Endothelial cell of umbilical vein (primary cell): Measurements from ENCODE around the gene LIPE. TPM values are rescaled to one million over a fixed set of nuclear protein-coding genes. Genes with fewer than 3 reads are reported as not detected.

Experiments
- BruUV-seq: library from RNA; stranded (reverse); fragments of 400-500 nt; replicated peaks from 2 replicates; lab custom pipeline; 2021; lab: Mats Ljungman, UMichigan
- CTCF ChIA-PET: fragments of 300-600, 350-600 bp; sonication (Branson Sonifier 250); formaldehyde crosslinking; loops from one replicate; lab custom pipeline; 2021; ENCODE audit warnings: antibody characterized with exemption, inconsistent platforms; lab: Charles Lee
- POLR2A ChIA-PET: fragments of 300-600, 350-600 bp; sonication (Branson Sonifier 250); formaldehyde crosslinking; loops from one replicate; lab custom pipeline; 2021; ENCODE audit warnings: antibody characterized with exemption, inconsistent platforms; lab: Charles Lee
- DNase-seq: peaks from one replicate; pipeline ENCODE4 v3.0.0-alpha.2; 2011; ENCODE audit warnings: low read depth, low spot score
- FAIRE-seq: peaks from 2 replicates; lab custom pipeline; 2011; peaks lifted over from hg19 to GRCh38; lab: Jason Lieb, UNC
- H2AFZ ChIP-seq: 2 replicates; pipeline ENCODE4 v1.6.0; 2012; ENCODE audit warnings: low read depth, low read length, control low read depth, inconsistent platforms
- H3K27ac ChIP-seq: 2 replicates; pipeline ENCODE4 v1.5.1; 2011; ENCODE audit warnings: low read depth, mild to moderate bottlenecking, control low read depth, low read length, moderate library complexity; ENCODE audit not compliant: insufficient read depth
- H3K27me3 ChIP-seq, 2 experiments: 2 replicates each; pipeline versions ENCODE4 v1.6.0 to v1.6.1; 2011; ENCODE audit warnings: low read length in 2 of 2, mixed read lengths in 1 of 2; ENCODE audit not compliant: control insufficient read depth in 2 of 2, insufficient read depth in 2 of 2
- H3K36me3 ChIP-seq, 2 experiments: 2 replicates in 1 of 2; 3 replicates in 1 of 2; pipeline ENCODE4 v1.5.1; 2011; ENCODE audit warnings: low read length in 2 of 2, mild to moderate bottlenecking in 1 of 2, moderate library complexity in 1 of 2; ENCODE audit not compliant: control insufficient read depth in 2 of 2, insufficient read depth in 2 of 2; ENCODE audit errors: extremely low read depth in 1 of 2
- H3K4me1 ChIP-seq: 3 replicates; pipeline ENCODE4 v1.5.1; 2011; ENCODE audit warnings: mild to moderate bottlenecking, low read length; ENCODE audit not compliant: control insufficient read depth, insufficient read depth; ENCODE audit errors: extremely low read depth
- H3K4me2 ChIP-seq: 2 replicates; pipeline ENCODE4 v1.6.1; 2011; ENCODE audit warnings: low read length, control low read depth, mixed read lengths; ENCODE audit not compliant: insufficient read depth
- H3K4me3 ChIP-seq, 3 experiments: fragments of 200-600 bp in 1 of 3; sonication (generic), shearing (Covaris generic) in 1 of 3; replicated peaks in 1 of 3; 2 replicates each; pipeline ENCODE4 v1.5.1; 2011 to 2016; ENCODE audit warnings: control low read depth in 3 of 3, low read length in 3 of 3, mild to moderate bottlenecking in 2 of 3, inconsistent platforms in 1 of 3, low read depth in 1 of 3, moderate library complexity in 1 of 3; ENCODE audit not compliant: insufficient read depth in 1 of 3
- H3K79me2 ChIP-seq: 2 replicates; pipeline ENCODE4 v1.6.0; 2012; ENCODE audit warnings: low read length, inconsistent platforms; ENCODE audit not compliant: control insufficient read depth, insufficient read depth
- H3K9ac ChIP-seq: replicated peaks from 2 replicates; pipeline ENCODE3; 2011; ENCODE audit warnings: low read length, control low read depth; ENCODE audit not compliant: insufficient read depth; ENCODE audit errors: extremely low read depth
- H3K9me1 ChIP-seq: replicated peaks from 3 replicates; pipeline ENCODE4 v1.6.0; 2011; ENCODE audit warnings: mild to moderate bottlenecking, low read length; ENCODE audit not compliant: control insufficient read depth, insufficient read depth; ENCODE audit errors: extremely low read depth
- H3K9me3 ChIP-seq: replicated peaks from 2 replicates; pipeline ENCODE4 v1.5.1; 2012; ENCODE audit warnings: low read length, inconsistent platforms; ENCODE audit not compliant: control insufficient read depth, insufficient read depth
- H4K20me1 ChIP-seq: replicated peaks from 2 replicates; pipeline ENCODE3; 2011; ENCODE audit warnings: mild to moderate bottlenecking, low read length; ENCODE audit not compliant: control insufficient read depth, insufficient read depth; ENCODE audit errors: extremely low read depth
- EZH2 ChIP-seq: IDR thresholded peaks from 2 replicates; pipeline ENCODE4 v1.6.1; 2012; ENCODE audit warnings: borderline replicate concordance, low read depth, mild to moderate bottlenecking, moderate library complexity, low read length, inconsistent platforms; ENCODE audit not compliant: severe bottlenecking
- GATA2 ChIP-seq: IDR thresholded peaks from 2 replicates; pipeline ENCODE4 v1.7.0; 2011; ENCODE audit warnings: low read depth, mild to moderate bottlenecking, moderate library complexity, mixed read lengths, low read length; ENCODE audit not compliant: insufficient read length, insufficient read depth
- JUN ChIP-seq: IDR thresholded peaks from 2 replicates; pipeline ENCODE4 v1.6.1; 2011; ENCODE audit warnings: borderline replicate concordance, low read depth; ENCODE audit not compliant: insufficient read length, insufficient read depth
- MYC ChIP-seq: IDR thresholded peaks from one replicate; pipeline ENCODE4 v1.6.1; 2011; ENCODE audit warnings: mild to moderate bottlenecking, low read depth, low read length
- POLR2A ChIP-seq: IDR thresholded peaks from 2 replicates; pipeline ENCODE4 v1.6.1; 2012; ENCODE audit warnings: low read depth, mild to moderate bottlenecking, control low read depth, low read length
- POLR2AphosphoS5 ChIP-seq: IDR thresholded peaks from 2 replicates; pipeline ENCODE4 v1.6.1; 2012; ENCODE audit warnings: low read depth, mild to moderate bottlenecking, control low read depth, low read length, moderate library complexity; ENCODE audit not compliant: insufficient read depth
- dilution Hi-C: fragments of 300-500 bp; cut with MboI; formaldehyde crosslinking; loops from one replicate; pipeline ENCODE4 v1.15.0; 2019; ENCODE audit warnings: low sequenced_read_pairs; ENCODE audit not compliant: extremely low pct_ligation_motif_present
- intact Hi-C: fragments of 100-400 bp; cut with micrococcal nuclease; formaldehyde crosslinking; loops from one replicate; pipeline ENCODE4 v1.10.0; 2022
- polyA plus RNA-seq, 4 experiments: library from polyadenylated mRNA; depleted of rRNA in 3 of 4; stranded (reverse) in 3 of 4; unstranded in 1 of 4; fragments of >200 nt; gene quantifications; 2 replicates each; pipeline versions ENCODE4 v1.2.1 to v1.2.3, GENCODE V29; 2011 to 2012; ENCODE audit warnings: missing spikeins in 1 of 4
- total RNA-seq: library from RNA; stranded (reverse); gene quantifications from 2 replicates; pipeline ENCODE4 v1.2.3, GENCODE V29; 2021
- TF ChIP-seq, protein P1 (sequence below), 2 donors: IDR thresholded peaks; 1 replicate in 1 of 2; 2 replicates in 1 of 2; pipeline ENCODE4 v1.5.1; 2011; ENCODE audit warnings: low read length in 2 of 2, mild to moderate bottlenecking in 2 of 2, moderate library complexity in 2 of 2, control low read depth in 1 of 2, inconsistent platforms in 1 of 2, low read depth in 1 of 2; ENCODE audit not compliant: insufficient read depth in 1 of 2; ENCODE audit errors: extremely low read depth in 1 of 2

LIPE gene
- total and polyA plus RNA-seq, 2 donors (not counting 3 experiments of a cell fraction or from before 2014, with no cell fraction given): 3.8 to 13.5 TPM

DNA sequence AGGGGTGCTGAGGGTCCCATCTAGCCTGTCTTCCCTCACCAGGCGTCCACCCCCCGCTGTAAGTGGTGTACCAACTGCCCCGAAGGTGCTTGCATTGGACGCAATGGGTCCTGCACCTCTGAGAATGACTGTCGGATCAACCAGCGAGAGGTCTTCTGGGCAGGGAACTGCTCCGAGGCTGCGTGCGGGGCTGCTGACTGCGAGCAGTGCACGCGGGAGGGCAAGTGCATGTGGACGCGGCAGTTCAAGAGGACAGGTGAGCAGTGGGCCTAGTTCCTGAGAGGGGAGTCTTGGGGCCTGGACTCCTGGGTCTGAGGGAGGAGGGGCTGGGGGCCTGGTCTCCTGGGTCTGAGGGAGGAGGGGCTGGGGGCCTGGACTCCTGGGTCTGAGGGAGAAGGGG is 64.8 kb downstream of the LIPE start:
- POLR2A ChIA-PET: no interaction called here
- Histone ChIP-seq H3K9ac (no peak overlapping the region), H3K4me1 (no peaks in the 10 kb centered on the region), H3K9me1 (no peaks in the 10 kb centered on the region), H3K4me2 (no peak overlapping the region), H3K9me3 (no peaks in the 10 kb centered on the region), H3K79me2 (no peaks in the 10 kb centered on the region), H3K27me3 (no peaks in the 10 kb centered on the region), H3K27ac (no peak overlapping the region), H2AFZ (no peak overlapping the region), H4K20me1 (no peaks in the 10 kb centered on the region), H3K4me3 (no peak overlapping the region), H3K36me3 (peaks cover 0 to 14% of the 10 kb centered on the region in 2 experiments)
- FAIRE-seq (no peak), DNase-seq (no peak)
- intact Hi-C loops (no loop called here), dilution Hi-C loops (no loop called here)
- TF ChIP-seq POLR2A (no peak), POLR2AphosphoS5 (no peak), MYC (no peak)
- BruUV-seq: TSS peak; percentile 5
- CTCF ChIA-PET: no interaction called here

DNA sequence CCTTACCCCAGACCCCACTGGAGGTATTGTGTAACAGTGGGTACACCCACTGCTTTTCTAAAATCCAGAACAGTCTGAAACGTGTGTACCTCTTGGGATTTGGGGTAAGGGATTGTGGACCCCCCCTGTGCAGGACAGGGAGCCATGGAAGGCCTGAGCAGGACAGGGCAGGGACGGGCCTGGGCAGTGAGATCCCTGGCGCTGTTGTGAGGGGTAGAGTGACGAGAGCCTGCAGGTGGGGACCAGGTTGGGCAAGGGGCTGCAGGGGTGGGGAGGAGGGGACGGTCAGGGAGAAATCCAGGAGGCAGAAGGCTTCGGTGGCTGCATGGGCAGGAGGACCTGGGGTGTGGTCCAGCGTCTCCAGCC is 65.7 kb downstream of the LIPE start:
- TF ChIP-seq JUN: no peak
- TF ChIP-seq MYC: no peak
- no peak for TF ChIP-seq GATA2
- TF ChIP-seq, protein P1, sequence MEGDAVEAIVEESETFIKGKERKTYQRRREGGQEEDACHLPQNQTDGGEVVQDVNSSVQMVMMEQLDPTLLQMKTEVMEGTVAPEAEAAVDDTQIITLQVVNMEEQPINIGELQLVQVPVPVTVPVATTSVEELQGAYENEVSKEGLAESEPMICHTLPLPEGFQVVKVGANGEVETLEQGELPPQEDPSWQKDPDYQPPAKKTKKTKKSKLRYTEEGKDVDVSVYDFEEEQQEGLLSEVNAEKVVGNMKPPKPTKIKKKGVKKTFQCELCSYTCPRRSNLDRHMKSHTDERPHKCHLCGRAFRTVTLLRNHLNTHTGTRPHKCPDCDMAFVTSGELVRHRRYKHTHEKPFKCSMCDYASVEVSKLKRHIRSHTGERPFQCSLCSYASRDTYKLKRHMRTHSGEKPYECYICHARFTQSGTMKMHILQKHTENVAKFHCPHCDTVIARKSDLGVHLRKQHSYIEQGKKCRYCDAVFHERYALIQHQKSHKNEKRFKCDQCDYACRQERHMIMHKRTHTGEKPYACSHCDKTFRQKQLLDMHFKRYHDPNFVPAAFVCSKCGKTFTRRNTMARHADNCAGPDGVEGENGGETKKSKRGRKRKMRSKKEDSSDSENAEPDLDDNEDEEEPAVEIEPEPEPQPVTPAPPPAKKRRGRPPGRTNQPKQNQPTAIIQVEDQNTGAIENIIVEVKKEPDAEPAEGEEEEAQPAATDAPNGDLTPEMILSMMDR (IDR thresholded peaks at IDR 0.05; ENCODE audit: extremely low read depth in 1 of 2, insufficient read depth in 1 of 2, low read depth in 1 of 2, low read length in 2 of 2): no peak
- TF ChIP-seq POLR2A: no peak
- TF ChIP-seq EZH2: no peak
- ChIA-PET CTCF (no interaction called here), POLR2A (no interaction called here)
- no peak for DNase-seq
- intact Hi-C loops: no loop called here
- dilution Hi-C loops: no loop called here
- Histone ChIP-seq H3K9ac (no peak overlapping the region), H3K27me3 (no peaks in the 10 kb centered on the region), H2AFZ (no peak overlapping the region), H3K9me3 (no peaks in the 10 kb centered on the region), H4K20me1 (no peaks in the 10 kb centered on the region), H3K79me2 (no peaks in the 10 kb centered on the region), H3K36me3 (peaks cover 0 to 19% of the 10 kb centered on the region in 2 experiments), H3K4me3 (no peak overlapping the region), H3K27ac (no peak overlapping the region), H3K9me1 (no peaks in the 10 kb centered on the region), H3K4me1 (no peaks in the 10 kb centered on the region), H3K4me2 (no peak overlapping the region)
- BruUV-seq: no TSS peak
- FAIRE-seq: no peak
